ENCODE measurements around the gene TNFSF8. TPM values are rescaled to one million over a fixed set of nuclear protein-coding genes. Genes with fewer than 3 reads are reported as not detected.

The TNFSF8 gene
- total RNA-seq, 1 donor from 2014 or later = not detected

DNA sequence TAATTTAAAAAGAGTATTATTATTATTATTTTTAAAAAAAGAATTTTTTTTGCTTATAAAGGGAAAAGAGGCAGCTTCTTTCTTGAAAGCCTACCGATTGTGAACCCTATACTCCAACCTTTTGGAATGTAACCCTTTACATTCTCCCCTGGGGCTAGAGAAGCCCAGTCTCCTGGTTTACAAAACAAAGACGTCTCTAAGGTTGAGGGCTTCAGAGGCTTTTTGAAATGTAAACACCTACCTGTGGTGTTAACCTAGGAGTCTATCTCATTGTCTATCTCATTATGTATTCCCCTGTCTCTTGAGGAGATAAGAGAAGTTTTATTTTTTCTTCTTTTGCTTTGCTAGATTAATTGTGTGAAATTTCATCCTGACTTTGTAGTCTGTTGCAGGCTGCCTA lies 4.7 kb downstream of the TNFSF8 start:
- DNase-seq (ENCODE audit: low read depth) (no peak), FAIRE-seq (no peak)
- H3K36me3 ChIP-seq (ENCODE audit: control insufficient read depth, insufficient read depth, low read length) = no peaks in the 10 kb centered on the region
- H3K27me3 ChIP-seq (ENCODE audit: control insufficient read depth, insufficient read depth, low read length) = peaks cover 13% of the 10 kb centered on the region
- TF ChIP-seq, protein P1, sequence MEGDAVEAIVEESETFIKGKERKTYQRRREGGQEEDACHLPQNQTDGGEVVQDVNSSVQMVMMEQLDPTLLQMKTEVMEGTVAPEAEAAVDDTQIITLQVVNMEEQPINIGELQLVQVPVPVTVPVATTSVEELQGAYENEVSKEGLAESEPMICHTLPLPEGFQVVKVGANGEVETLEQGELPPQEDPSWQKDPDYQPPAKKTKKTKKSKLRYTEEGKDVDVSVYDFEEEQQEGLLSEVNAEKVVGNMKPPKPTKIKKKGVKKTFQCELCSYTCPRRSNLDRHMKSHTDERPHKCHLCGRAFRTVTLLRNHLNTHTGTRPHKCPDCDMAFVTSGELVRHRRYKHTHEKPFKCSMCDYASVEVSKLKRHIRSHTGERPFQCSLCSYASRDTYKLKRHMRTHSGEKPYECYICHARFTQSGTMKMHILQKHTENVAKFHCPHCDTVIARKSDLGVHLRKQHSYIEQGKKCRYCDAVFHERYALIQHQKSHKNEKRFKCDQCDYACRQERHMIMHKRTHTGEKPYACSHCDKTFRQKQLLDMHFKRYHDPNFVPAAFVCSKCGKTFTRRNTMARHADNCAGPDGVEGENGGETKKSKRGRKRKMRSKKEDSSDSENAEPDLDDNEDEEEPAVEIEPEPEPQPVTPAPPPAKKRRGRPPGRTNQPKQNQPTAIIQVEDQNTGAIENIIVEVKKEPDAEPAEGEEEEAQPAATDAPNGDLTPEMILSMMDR (IDR thresholded peaks at IDR 0.05; ENCODE audit: insufficient read depth, low read length, severe bottlenecking) = no peak
- H3K4me3 ChIP-seq (ENCODE audit: low read depth, low read length) = no peak overlapping the region

DNA sequence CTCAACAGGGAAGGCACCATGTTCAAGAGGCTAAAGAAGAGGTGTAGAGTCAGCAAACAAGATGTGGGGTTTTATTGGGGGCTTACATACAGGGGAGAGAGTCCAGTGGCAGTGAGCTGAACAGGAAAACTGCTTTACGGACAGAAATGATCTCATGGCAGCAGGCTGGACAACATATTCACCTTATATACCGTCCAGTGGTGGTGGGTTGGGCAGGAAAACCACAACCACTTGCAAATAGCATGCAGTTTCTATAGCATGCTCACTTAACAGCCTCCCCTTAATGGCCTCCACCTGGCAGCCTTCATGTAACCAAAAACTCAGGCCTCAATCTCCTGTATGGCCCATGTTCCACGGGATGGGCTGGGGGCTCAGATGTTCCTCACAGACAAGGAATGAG lies 5.4 kb downstream of the TNFSF8 start:
- Histone ChIP-seq H3K27me3 (ENCODE audit: control insufficient read depth, insufficient read depth, low read length) (peaks cover 11% of the 10 kb centered on the region), H3K36me3 (ENCODE audit: control insufficient read depth, insufficient read depth, low read length) (no peaks in the 10 kb centered on the region), H3K4me3 (ENCODE audit: low read depth, low read length) (no peak overlapping the region)
- DNase-seq (ENCODE audit: low read depth) (no peak), FAIRE-seq (no peak)
- TF ChIP-seq, protein P1 (IDR thresholded peaks at IDR 0.05; ENCODE audit: insufficient read depth, low read length, severe bottlenecking) = no peak

DNA sequence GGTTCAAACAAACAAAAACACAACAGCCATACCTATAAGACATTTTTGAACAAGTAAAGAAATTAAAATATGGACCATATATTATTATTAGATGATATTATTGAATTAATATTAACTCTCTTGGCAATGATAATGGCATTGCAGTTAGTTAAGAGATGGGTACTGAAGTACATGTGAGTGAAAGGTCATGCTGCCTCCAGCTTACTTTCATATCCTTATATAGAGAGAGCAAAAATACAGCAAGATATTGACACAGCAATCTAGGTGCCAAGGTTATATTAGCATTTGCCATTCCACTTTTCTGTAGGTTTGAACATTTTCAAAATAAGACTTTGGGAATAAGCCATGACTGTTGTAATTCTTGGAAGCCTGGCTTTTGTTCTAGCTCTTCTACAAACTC lies 6.1 kb downstream of the TNFSF8 start:
- no peaks in the 10 kb centered on the region for H3K36me3 ChIP-seq (ENCODE audit: control insufficient read depth, insufficient read depth, low read length)
- H3K4me3 ChIP-seq (ENCODE audit: low read depth, low read length) = no peak overlapping the region
- TF ChIP-seq, protein P1 (IDR thresholded peaks at IDR 0.05; ENCODE audit: insufficient read depth, low read length, severe bottlenecking) = no peak
- DNase-seq (ENCODE audit: low read depth) (no peak), FAIRE-seq (no peak)
- H3K27me3 ChIP-seq (ENCODE audit: control insufficient read depth, insufficient read depth, low read length) = peaks cover 9% of the 10 kb centered on the region

DNA sequence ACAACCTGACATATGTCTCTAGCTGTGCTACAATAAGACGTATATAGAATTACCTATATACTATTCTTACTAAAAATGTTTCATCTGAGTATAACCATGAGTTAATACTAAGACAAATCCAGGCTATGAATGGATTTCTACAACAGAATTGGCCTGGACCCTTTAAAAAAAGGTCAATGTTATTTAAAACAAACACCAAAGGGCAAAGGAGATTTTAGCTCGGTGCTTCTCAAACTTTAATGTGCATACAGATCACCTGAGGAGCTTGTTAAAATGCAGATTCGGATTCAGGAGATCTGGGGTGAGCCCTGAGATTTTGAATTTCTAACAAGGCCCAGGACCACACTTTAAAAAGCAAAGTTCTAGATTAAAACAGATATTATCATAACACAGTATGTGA lies 6.5 kb downstream of the TNFSF8 start:
- FAIRE-seq = no peak

DNA sequence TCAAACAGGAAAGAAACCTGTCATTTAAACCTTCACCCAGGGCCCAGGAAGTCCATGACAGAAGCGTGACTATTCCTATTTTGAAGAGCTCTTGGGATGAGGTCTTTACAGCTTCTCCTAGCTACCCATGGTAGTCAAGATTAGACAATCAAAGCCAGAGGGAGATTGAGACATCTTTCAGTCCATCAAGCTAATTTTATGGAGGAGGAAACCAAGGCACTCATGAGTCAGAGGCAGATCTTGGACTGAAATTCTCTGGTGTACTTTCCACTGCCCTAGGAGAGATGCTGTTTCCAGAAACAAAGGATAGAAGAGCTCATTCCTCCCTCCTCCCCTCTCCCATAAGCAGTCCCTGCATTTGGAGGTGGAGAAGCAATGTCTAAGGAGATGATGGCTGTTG lies 9.2 kb downstream of the TNFSF8 start:
- Histone ChIP-seq H3K27me3 (ENCODE audit: control insufficient read depth, insufficient read depth, low read length) (peaks cover 7% of the 10 kb centered on the region), H3K36me3 (ENCODE audit: control insufficient read depth, insufficient read depth, low read length) (no peaks in the 10 kb centered on the region), H3K4me3 (ENCODE audit: low read depth, low read length) (no peak overlapping the region)
- FAIRE-seq = no peak
- no peak for DNase-seq (ENCODE audit: low read depth)
- TF ChIP-seq, protein P1 (IDR thresholded peaks at IDR 0.05; ENCODE audit: insufficient read depth, low read length, severe bottlenecking) = no peak

More for the DNA sequence above, 6.5 kb downstream of the TNFSF8 start:
- no peak for DNase-seq (ENCODE audit: low read depth)
- TF ChIP-seq, protein P1 (IDR thresholded peaks at IDR 0.05; ENCODE audit: insufficient read depth, low read length, severe bottlenecking) = no peak
- no peaks in the 10 kb centered on the region for H3K36me3 ChIP-seq (ENCODE audit: control insufficient read depth, insufficient read depth, low read length)
- H3K4me3 ChIP-seq (ENCODE audit: low read depth, low read length) = no peak overlapping the region
- H3K27me3 ChIP-seq (ENCODE audit: control insufficient read depth, insufficient read depth, low read length) = peaks cover 9% of the 10 kb centered on the region

DNA sequence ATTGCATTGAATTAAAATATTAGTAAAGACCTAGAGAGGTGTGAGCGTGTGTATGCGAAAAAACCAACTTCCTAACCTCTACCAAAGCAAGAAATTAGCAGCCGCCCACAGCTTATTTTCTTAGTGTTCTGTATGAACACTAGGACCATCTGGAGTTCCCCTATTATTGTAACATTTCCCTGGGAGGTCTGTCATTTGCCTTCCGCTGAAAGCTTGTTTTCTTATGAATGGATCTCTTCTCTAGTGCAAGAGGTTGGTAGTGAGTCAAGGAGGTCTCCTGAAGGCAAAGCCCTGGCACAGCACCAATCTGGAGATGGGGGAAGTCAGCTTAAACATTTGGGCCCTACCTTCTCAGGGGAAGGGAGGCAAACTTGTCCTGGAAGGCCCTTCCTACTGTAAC lies 10.8 kb downstream of the TNFSF8 start:
- no peaks in the 10 kb centered on the region for H3K36me3 ChIP-seq (ENCODE audit: control insufficient read depth, insufficient read depth, low read length)
- no peak for DNase-seq (ENCODE audit: low read depth)
- H3K27me3 ChIP-seq (ENCODE audit: control insufficient read depth, insufficient read depth, low read length) = peaks cover 13% of the 10 kb centered on the region
- H3K4me3 ChIP-seq (ENCODE audit: low read depth, low read length) = no peak overlapping the region
- FAIRE-seq = no peak
- TF ChIP-seq, protein P1 (IDR thresholded peaks at IDR 0.05; ENCODE audit: insufficient read depth, low read length, severe bottlenecking) = no peak
